Suprapubic skin (tissue), 3 donors: ENCODE measurements around the gene CHID1.

Experiments
- POLR2A ChIP-seq, 2 donors: fragments of 450-650 bp; IDR thresholded peaks; one replicate each; pipeline ENCODE4 v1.6.1; 2017; ENCODE audit warnings: antibody characterized with exemption in 2 of 2, mild to moderate bottlenecking in 2 of 2, moderate library complexity in 2 of 2
- TF ChIP-seq, protein P1 (sequence below), 2 donors: fragments of 200-600 bp in 1 of 2; fragments of 450-650 bp in 1 of 2; sonication (generic) in 1 of 2; IDR thresholded peaks; one replicate each; pipeline ENCODE4 v1.5.1; 2016 to 2019; ENCODE audit warnings: antibody characterized with exemption in 2 of 2, mild to moderate bottlenecking in 1 of 2, moderate library complexity in 1 of 2

DNA sequence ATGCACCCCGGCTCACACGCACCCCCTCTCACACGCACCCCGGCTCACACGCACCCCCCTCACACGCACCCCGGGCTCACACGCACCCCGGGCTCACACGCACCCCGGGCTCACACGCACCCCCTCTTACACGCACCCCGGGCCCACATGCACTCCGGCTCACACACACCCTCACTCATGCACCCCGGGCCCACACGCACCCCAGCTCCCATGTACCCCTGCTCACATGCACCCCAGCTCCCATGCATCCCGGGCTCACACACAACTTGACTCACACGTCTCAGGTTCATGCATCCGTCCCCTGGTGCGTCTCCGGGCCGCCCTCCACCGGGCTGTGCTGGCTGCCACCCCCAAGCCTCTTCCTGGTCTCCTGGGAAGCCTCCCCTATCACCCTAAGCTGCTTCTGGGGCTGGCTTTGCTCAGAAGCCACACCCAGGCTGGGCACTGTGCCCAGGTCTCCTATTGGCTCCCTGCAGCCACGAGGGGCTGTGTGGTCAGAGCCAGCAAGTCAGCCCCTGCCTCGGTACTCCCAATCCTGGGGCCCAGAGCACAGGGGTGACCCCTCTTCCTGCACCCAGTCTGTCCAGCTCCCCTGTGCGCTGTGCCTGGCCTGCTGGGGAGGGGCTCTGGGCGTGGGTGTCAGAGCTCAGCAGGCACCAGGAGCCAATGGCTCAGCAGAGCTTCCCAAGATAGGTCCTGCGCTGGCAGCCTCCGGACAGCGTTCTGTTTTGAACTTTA is 51.0 kb downstream of the CHID1 start:
- no peak for TF ChIP-seq POLR2A (IDR thresholded peaks at IDR 0.05)
- TF ChIP-seq, protein P1, sequence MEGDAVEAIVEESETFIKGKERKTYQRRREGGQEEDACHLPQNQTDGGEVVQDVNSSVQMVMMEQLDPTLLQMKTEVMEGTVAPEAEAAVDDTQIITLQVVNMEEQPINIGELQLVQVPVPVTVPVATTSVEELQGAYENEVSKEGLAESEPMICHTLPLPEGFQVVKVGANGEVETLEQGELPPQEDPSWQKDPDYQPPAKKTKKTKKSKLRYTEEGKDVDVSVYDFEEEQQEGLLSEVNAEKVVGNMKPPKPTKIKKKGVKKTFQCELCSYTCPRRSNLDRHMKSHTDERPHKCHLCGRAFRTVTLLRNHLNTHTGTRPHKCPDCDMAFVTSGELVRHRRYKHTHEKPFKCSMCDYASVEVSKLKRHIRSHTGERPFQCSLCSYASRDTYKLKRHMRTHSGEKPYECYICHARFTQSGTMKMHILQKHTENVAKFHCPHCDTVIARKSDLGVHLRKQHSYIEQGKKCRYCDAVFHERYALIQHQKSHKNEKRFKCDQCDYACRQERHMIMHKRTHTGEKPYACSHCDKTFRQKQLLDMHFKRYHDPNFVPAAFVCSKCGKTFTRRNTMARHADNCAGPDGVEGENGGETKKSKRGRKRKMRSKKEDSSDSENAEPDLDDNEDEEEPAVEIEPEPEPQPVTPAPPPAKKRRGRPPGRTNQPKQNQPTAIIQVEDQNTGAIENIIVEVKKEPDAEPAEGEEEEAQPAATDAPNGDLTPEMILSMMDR (IDR thresholded peaks at IDR 0.05): no peak
